ENCODE data around the gene PRCC. TPM values are rescaled to one million over a fixed set of nuclear protein-coding genes. Genes with fewer than 3 reads are reported as not detected.

Gene PRCC, protein sequence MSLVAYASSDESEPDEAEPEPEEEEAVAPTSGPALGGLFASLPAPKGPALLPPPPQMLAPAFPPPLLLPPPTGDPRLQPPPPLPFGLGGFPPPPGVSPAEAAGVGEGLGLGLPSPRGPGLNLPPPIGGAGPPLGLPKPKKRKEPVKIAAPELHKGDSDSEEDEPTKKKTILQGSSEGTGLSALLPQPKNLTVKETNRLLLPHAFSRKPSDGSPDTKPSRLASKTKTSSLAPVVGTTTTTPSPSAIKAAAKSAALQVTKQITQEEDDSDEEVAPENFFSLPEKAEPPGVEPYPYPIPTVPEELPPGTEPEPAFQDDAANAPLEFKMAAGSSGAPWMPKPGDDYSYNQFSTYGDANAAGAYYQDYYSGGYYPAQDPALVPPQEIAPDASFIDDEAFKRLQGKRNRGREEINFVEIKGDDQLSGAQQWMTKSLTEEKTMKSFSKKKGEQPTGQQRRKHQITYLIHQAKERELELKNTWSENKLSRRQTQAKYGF
- 10 to 100 TPM; 49.5 to 50.0 TPM for total RNA-seq
- polyA plus RNA-seq (2013, experiment 1 of 2), result 44.5 TPM
- polyA plus RNA-seq (2013, experiment 2 of 2), result 59.3 TPM
- total RNA-seq, result 19.7 to 83.0 (median 43.6) reads per million in 172 experiments

DNA sequence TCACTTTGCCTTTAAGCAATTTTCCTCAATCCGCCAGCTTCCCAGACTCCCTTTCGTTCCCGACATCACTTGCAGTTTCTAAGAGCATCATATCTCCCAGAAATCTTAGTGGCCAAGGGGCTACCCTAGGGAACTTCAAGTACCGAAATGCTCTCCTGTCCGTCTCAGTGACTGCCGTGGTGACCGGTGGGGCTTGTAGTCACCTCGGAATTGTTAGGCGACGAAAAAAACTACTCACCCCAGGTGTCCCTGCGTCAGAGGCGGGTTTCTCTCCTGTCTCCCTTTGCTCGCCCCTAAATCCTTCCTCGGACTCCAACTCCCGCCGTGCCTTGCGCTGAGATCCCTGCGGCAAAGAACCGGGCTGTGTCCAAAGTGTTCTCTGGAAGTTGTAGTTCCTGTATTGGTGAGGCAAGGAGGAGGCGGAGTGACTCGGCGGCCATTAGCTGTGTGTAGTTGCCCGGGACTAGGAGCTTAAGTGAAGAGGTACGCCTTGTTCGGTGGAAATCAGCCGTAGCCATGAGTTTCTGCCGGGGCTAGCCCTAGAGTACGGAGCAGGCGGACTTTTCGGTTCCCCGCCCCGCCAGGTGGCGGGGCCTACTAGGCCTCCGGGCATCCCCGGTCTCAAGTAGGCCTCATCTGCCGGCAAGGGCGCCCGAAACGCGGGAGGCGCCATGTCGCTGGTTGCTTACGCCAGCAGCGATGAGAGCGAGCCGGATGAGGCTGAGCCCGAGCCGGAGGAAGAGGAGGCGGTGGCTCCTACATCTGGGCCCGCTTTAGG, at the start of gene PRCC:
PRCC (plus strand) TSS at position 435 of the 778 bp plus-strand sequence; CDS start at position 672, 237 bp downstream.
- ChIA-PET POLR2A (interaction anchor here (0.6 to 4.2 kb wide), 19 partner anchors 11 to 789 kb away, joined by 3 to 169 read pairs (median 5); partner anchors contain the start of genes ARHGEF2, CRABP2, HDGF and ISG20L2), CTCF (interaction anchor here (0.9 to 5.6 kb wide), 11 partner anchors 15 to 124 kb away, joined by 3 to 54 read pairs (median 6); partner anchors contain the start of genes HDGF, ISG20L2, METTL25B and MRPL24)
- H3K27me3 ChIP-seq (ENCODE audit: control insufficient read depth in 1 of 2, insufficient read depth in 2 of 2, low read length in 2 of 2), result no peaks in the 10 kb centered on the region
- Mint-ChIP-seq H3K4me3 (no peak within 1 kb of the TSS), H3K27ac (no peak within 1 kb of the TSS), H3K9me3 (no peaks in the 10 kb centered on the region), H3K36me3 (ENCODE audit: low read depth) (peaks cover 24% of the 10 kb centered on the region), H3K4me1 (ENCODE audit: low read depth) (peaks cover 37% of the 10 kb centered on the region), H3K27me3 (no peaks in the 10 kb centered on the region)
- peak; percentile 91 to 100 (median 96) for DNase-seq
- ATAC-seq (ENCODE audit: poor library complexity), result peak; percentile 88
- H3K4me3 ChIP-seq (ENCODE audit: low read length), result peak within 1 kb of the TSS; percentile 87
- peaks cover 17% of the 10 kb centered on the region for H3K36me3 ChIP-seq (ENCODE audit: insufficient read depth, low read length)
- no peaks in the 10 kb centered on the region for H3K9me3 ChIP-seq (ENCODE audit: control insufficient read depth in 1 of 2, insufficient read depth in 1 of 2, low read length in 2 of 2)
- H3K4me1 ChIP-seq (ENCODE audit: insufficient read depth, low read length), result peaks cover 42% of the 10 kb centered on the region
- TF ChIP-seq, protein P1, sequence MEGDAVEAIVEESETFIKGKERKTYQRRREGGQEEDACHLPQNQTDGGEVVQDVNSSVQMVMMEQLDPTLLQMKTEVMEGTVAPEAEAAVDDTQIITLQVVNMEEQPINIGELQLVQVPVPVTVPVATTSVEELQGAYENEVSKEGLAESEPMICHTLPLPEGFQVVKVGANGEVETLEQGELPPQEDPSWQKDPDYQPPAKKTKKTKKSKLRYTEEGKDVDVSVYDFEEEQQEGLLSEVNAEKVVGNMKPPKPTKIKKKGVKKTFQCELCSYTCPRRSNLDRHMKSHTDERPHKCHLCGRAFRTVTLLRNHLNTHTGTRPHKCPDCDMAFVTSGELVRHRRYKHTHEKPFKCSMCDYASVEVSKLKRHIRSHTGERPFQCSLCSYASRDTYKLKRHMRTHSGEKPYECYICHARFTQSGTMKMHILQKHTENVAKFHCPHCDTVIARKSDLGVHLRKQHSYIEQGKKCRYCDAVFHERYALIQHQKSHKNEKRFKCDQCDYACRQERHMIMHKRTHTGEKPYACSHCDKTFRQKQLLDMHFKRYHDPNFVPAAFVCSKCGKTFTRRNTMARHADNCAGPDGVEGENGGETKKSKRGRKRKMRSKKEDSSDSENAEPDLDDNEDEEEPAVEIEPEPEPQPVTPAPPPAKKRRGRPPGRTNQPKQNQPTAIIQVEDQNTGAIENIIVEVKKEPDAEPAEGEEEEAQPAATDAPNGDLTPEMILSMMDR (IDR thresholded peaks at IDR 0.05), result no peak
- intact Hi-C loops (cut with DNase I, micrococcal nuclease), result loop anchor here in 1 of 2 experiments (1.0 to 10.0 kb wide), 5 partner anchors 26 to 715 kb away; partner anchors contain the start of genes ISG20L2, LAMTOR2, MEF2D and METTL25B
- H3K27ac ChIP-seq (ENCODE audit: low read depth in 1 of 2, low read length in 2 of 2), result peak within 1 kb of the TSS; percentile 96

DNA sequence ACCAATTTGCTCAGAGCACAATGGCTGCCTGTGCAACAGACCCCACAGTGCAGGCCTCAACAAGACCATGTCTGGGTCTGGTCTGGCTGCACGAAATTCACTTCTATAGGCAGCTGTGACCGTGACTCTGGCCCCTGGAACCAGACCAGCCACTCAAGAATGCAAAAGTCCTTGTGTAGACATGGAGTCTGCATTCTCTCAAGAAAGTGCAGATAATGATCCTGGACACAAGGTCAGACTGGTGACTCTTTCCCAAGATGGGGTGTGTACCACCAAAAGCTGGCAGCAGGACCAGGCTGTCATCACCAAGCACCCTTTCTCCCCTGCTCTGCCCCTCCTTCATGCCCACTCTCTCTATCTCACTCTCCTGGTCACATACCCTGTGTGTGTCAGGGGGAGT, 46.2 kb upstream of the PRCC start:
- DNase-seq (no peak), ATAC-seq (ENCODE audit: poor library complexity) (no peak)
- no peak overlapping the region for H3K27ac Mint-ChIP-seq
- H3K9me3 Mint-ChIP-seq, result no peaks in the 10 kb centered on the region
- no peaks in the 10 kb centered on the region for H3K27me3 Mint-ChIP-seq
- Histone ChIP-seq H3K4me1 (ENCODE audit: insufficient read depth, low read length) (peaks cover 28% of the 10 kb centered on the region), H3K36me3 (ENCODE audit: insufficient read depth, low read length) (peaks cover 60% of the 10 kb centered on the region), H3K27ac (ENCODE audit: low read depth in 1 of 2, low read length in 2 of 2) (no peak overlapping the region), H3K27me3 (ENCODE audit: control insufficient read depth in 1 of 2, insufficient read depth in 2 of 2, low read length in 2 of 2) (no peaks in the 10 kb centered on the region), H3K4me3 (ENCODE audit: low read length) (no peak overlapping the region), H3K9me3 (ENCODE audit: control insufficient read depth in 1 of 2, insufficient read depth in 1 of 2, low read length in 2 of 2) (no peaks in the 10 kb centered on the region)
- CTCF ChIA-PET, result interaction anchor here (0.7 to 2.1 kb wide), 3 partner anchors 15 to 60 kb away, joined by 3 to 6 read pairs (median 3); partner anchors contain the start of gene CRABP2
- H3K4me1 Mint-ChIP-seq (ENCODE audit: low read depth), result peaks cover 16% of the 10 kb centered on the region
- peaks cover 56% of the 10 kb centered on the region for H3K36me3 Mint-ChIP-seq (ENCODE audit: low read depth)
- POLR2A ChIA-PET, result no interaction called here
- intact Hi-C loops (cut with DNase I, micrococcal nuclease), result loop anchor here in 1 of 2 experiments (10.0 kb wide), 2 partner anchors 144 to 216 kb away; partner anchors contain the start of genes MEF2D and NTRK1
- H3K4me3 Mint-ChIP-seq, result no peak overlapping the region
- TF ChIP-seq, protein P1 (IDR thresholded peaks at IDR 0.05), result no peak

DNA sequence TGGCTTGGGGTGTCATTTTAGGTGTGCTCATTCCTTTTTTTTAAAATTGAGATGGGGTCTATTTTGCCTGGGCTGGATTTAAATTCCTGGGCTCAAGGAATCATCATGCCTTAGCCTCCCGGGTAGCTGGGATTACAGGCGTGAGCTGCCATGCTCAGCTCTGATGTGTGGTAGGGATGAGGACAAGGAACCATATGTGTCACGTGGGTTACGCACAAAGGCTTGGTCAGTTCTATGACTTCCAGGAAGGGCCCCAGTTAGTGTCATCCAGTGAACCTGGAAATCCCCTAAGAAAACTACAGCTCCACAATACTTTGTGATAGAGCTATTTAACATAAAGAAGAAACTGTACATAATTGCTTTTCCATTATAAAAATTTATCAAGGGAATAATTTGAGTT, 45.8 kb upstream of the PRCC start:
- no peak overlapping the region for H3K4me3 ChIP-seq (ENCODE audit: low read length)
- H3K27ac ChIP-seq (ENCODE audit: low read depth in 1 of 2, low read length in 2 of 2), result no peak overlapping the region
- H3K9me3 Mint-ChIP-seq, result no peaks in the 10 kb centered on the region
- no peaks in the 10 kb centered on the region for H3K27me3 Mint-ChIP-seq
- DNase-seq (no peak), ATAC-seq (ENCODE audit: poor library complexity) (no peak)
- H3K27ac Mint-ChIP-seq, result no peak overlapping the region
- intact Hi-C loops (cut with DNase I, micrococcal nuclease), result loop anchor here in 1 of 2 experiments (10.0 kb wide), 2 partner anchors 143 to 217 kb away; partner anchors contain the start of genes MEF2D and NTRK1
- H3K4me1 Mint-ChIP-seq (ENCODE audit: low read depth), result peaks cover 16% of the 10 kb centered on the region
- TF ChIP-seq, protein P1 (IDR thresholded peaks at IDR 0.05), result no peak
- peaks cover 61% of the 10 kb centered on the region for H3K36me3 ChIP-seq (ENCODE audit: insufficient read depth, low read length)
- no peaks in the 10 kb centered on the region for H3K27me3 ChIP-seq (ENCODE audit: control insufficient read depth in 1 of 2, insufficient read depth in 2 of 2, low read length in 2 of 2)
- no peak overlapping the region for H3K4me3 Mint-ChIP-seq
- ChIA-PET CTCF (interaction anchor here (0.7 to 2.1 kb wide), 3 partner anchors 16 to 61 kb away, joined by 3 to 6 read pairs (median 3); partner anchors contain the start of gene CRABP2), POLR2A (interaction anchor here (0.5 to 1.0 kb wide), 2 partner anchors 9 to 35 kb away, joined by 3 to 4 read pairs; no protein-coding TSS in a partner anchor)
- peaks cover 53% of the 10 kb centered on the region for H3K36me3 Mint-ChIP-seq (ENCODE audit: low read depth)
- H3K9me3 ChIP-seq (ENCODE audit: control insufficient read depth in 1 of 2, insufficient read depth in 1 of 2, low read length in 2 of 2), result no peaks in the 10 kb centered on the region
- peaks cover 32% of the 10 kb centered on the region for H3K4me1 ChIP-seq (ENCODE audit: insufficient read depth, low read length)

All from CD4-positive, alpha-beta T cell (primary cell).